Measurements from ENCODE around the gene MLF2.

DNA sequence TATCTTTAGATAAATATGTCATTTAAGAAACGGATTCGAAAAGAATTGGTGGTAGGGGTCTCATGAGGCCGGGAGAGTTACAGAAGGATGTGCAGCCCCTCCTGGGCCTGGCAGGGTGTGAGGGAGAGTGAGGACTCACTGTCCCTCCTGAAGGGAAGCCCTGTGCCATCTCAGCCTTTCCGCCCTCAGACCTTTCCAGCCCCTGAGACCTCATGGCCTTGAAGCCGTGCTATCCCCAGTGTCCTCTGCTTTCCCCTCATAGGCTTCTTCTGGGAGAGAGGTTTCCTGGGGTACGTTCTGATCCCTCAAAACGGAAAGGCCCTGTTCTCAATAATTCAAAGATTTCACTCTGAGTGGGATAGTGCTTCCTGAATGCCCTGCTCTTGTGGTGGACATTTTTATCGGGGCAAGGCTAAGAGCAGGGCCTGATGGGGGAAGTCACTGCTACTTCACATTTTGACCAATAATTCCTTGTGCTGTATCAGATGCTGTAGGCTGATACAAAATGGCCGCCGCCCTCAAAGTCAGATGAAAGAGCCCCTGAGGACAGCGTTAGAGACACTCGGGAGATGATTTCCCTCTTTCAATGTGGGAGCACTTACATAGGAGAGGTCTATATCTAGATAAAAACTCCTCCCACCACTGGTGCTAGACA, 37.7 kb upstream of the MLF2 start:
- TF ChIP-seq CTCF (IDR thresholded peaks at IDR 0.05; ENCODE audit: low read length): no peak
- TF ChIP-seq EZH2 (optimal IDR thresholded peaks at IDR 0.05; ENCODE audit: low read depth, low read length): no peak
- TF ChIP-seq EZH2phosphoT487 (IDR thresholded peaks at IDR 0.05; ENCODE audit: low read length): no peak
